ENCODE measurements around the gene REPS1.
A peak's percentile ranks its signal among the peaks of the same experiment; 100 is the strongest.
"Not testable (repeated sequence)": the region's sequence is repeated elsewhere in the genome, so short reads cannot be mapped to it uniquely, and the experiment has no call there.

Gene REPS1

DNA sequence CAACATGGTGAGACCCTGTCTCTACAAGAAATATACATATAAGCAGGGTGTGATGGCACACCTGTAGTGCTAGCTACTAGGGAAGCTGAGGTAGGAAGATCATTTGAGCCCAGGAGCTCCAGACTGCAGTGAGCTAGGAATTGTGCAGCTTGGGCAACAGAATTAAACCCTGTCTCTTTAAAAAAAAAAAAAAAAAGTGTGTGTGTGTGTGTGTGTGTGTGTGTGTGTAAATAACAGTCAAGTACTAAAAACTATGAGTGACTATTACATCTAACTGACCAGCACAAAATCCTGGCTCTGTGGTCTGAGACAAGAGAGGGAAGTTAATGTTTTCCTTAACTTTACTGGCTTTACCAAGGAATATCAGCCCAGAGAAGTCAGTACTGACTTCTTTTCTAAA lies 32.8 kb downstream of the REPS1 start:
- no peak for DNase-seq (ENCODE audit: low read depth)
- H3K4me3 ChIP-seq (ENCODE audit: low read depth, low read length): no peak overlapping the region
- TF ChIP-seq, protein P1, sequence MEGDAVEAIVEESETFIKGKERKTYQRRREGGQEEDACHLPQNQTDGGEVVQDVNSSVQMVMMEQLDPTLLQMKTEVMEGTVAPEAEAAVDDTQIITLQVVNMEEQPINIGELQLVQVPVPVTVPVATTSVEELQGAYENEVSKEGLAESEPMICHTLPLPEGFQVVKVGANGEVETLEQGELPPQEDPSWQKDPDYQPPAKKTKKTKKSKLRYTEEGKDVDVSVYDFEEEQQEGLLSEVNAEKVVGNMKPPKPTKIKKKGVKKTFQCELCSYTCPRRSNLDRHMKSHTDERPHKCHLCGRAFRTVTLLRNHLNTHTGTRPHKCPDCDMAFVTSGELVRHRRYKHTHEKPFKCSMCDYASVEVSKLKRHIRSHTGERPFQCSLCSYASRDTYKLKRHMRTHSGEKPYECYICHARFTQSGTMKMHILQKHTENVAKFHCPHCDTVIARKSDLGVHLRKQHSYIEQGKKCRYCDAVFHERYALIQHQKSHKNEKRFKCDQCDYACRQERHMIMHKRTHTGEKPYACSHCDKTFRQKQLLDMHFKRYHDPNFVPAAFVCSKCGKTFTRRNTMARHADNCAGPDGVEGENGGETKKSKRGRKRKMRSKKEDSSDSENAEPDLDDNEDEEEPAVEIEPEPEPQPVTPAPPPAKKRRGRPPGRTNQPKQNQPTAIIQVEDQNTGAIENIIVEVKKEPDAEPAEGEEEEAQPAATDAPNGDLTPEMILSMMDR (IDR thresholded peaks at IDR 0.05; ENCODE audit: insufficient read depth, low read depth, low read length, missing control alignments): no peak

DNA sequence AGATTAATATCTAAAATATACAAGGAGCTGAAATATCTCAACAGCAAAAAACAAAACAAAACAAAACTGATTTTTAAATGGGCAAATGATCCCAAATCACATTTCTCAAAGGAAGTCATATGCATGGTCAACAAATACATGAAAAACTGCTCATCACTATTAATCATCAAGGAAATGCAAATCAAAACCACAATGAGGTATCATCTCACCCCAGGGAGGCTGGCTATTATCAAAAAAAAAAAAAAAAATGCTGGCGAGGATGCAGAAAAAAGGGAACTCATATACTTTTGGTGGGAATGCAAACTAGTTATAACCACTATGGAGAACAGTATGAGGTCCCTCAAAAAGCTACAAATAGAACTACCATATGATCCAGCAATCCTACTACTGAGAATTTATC lies 34.6 kb downstream of the REPS1 start:
- no peak for DNase-seq (ENCODE audit: low read depth)
- no peak overlapping the region for H3K4me3 ChIP-seq (ENCODE audit: low read depth, low read length)
- TF ChIP-seq, protein P1 (IDR thresholded peaks at IDR 0.05; ENCODE audit: insufficient read depth, low read depth, low read length, missing control alignments): no peak

DNA sequence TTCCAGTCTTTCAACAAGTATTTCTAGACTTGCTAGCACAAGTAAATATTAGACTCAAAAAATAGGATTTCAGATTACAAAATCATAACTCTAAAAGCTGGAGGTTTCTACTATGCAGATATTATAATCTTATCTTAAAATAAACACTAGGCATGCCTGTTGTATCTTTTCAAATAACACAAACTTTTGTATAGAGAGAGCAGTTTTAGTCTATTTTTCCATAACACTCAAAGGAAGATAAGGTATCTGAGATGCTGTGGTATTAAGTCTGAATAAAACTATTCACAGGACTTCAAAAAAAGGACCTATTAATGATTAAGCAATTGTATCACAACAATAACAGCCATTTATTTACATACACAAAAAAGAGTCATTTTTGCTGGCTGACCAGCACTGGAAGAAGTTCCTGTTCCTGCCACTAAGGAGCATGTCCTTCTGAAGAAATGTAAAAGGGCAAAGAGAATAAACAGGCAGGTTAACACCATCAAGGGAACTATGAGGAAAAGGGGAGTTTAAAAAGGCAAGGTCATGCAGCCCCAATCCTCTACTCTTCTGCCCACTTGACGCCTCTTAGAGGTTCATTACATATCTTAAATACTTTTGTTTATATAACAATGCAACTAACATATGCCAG lies 39.4 kb downstream of the REPS1 start:
- TF ChIP-seq, protein P1 (IDR thresholded peaks at IDR 0.05; ENCODE audit: insufficient read depth, low read depth, low read length, missing control alignments): no peak
- no peak overlapping the region for H3K4me3 ChIP-seq (ENCODE audit: low read depth, low read length)
- DNase-seq (ENCODE audit: low read depth): no peak

DNA sequence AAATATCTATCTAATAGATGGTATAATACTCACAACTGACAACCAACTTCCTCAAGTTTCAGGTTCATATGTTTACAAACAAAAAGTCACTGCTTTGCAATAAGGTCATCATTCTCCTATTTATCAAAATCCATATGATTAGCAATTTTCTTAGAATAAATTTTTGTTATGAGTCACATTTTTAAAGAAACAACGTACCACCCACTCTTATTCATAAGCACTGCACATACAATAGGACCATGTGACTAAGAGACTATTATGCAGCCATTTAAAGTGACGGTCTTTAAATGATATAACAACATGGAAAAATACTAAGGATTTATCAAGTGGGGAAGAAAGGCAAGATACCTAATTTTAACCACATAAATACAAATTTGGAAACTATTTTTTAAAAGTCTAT lies 40.0 kb downstream of the REPS1 start:
- TF ChIP-seq, protein P1 (IDR thresholded peaks at IDR 0.05; ENCODE audit: insufficient read depth, low read depth, low read length, missing control alignments): no peak
- H3K4me3 ChIP-seq (ENCODE audit: low read depth, low read length): no peak overlapping the region
- DNase-seq (ENCODE audit: low read depth): no peak

DNA sequence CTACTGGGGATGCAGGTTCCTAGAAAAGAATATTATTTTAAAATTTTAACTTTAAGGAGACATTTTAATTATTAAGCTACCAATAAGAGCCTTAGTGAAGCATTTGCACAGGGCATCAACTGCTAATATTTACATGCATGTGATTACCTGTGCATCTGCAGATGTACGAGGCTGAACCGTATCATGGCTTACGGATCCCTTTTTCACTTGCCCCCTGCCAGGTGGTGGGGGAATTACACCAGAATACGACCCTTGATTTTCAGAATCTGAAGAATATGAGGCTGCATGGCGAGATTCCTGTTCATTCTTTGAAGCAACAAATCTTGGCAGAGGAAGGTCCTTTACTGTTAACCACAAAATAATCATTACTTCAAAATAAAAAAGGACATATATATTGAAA lies 42.7 kb downstream of the REPS1 start:
- TF ChIP-seq, protein P1 (IDR thresholded peaks at IDR 0.05; ENCODE audit: insufficient read depth, low read depth, low read length, missing control alignments): no peak
- DNase-seq (ENCODE audit: low read depth): no peak

DNA sequence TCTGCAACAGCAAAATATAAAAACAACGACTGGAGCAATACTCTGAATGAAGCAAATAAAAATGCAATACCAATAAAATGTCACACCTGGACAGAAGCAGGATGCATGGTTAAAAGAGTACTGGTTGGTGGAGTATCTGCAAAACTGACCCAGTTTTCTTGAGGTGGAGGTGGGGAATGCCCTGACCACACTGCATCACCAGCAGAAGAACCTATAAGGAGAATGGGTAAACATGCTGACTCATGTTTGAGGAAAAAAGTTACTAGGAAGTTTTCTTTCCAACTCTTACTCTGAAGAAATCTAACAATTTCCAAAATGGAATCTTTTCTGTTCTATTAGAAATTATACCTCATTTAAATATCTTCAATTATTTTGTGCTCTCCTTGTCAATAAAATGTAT lies 43.6 kb downstream of the REPS1 start:
- peak; percentile 41 for DNase-seq (ENCODE audit: low read depth)
- TF ChIP-seq, protein P1 (IDR thresholded peaks at IDR 0.05; ENCODE audit: insufficient read depth, low read depth, low read length, missing control alignments): no peak
- H3K4me3 ChIP-seq (ENCODE audit: low read depth, low read length): no peak overlapping the region

More for the DNA sequence above, 42.7 kb downstream of the REPS1 start:
- H3K4me3 ChIP-seq (ENCODE audit: low read depth, low read length): no peak overlapping the region

DNA sequence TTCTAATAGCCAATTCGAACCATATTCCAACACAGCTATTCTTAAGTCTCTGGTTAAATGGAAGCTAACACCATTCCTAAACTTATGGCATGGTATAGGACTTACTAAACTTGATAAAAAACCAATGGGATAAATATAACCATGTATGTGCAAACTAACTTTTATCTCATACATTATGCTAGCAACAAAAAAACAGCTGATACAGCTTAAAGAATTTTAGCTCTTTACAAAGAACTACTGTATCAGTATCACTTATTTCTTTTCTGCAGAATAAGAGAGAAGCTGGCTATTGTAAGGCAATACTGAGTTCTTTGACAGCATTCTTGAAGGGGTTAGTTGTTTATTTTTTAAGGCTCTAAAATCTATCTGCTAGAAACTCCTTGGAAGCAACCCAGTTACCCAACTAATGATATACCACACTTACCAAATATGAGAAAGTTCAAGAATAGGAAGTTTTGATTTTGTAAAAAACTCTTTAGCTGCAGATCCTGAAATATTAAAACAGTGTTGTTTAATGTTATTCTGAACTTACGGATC lies 44.9 kb downstream of the REPS1 start:
- TF ChIP-seq, protein P1 (IDR thresholded peaks at IDR 0.05; ENCODE audit: insufficient read depth, low read depth, low read length, missing control alignments): no peak
- H3K4me3 ChIP-seq (ENCODE audit: low read depth, low read length): no peak overlapping the region
- no peak for DNase-seq (ENCODE audit: low read depth)

DNA sequence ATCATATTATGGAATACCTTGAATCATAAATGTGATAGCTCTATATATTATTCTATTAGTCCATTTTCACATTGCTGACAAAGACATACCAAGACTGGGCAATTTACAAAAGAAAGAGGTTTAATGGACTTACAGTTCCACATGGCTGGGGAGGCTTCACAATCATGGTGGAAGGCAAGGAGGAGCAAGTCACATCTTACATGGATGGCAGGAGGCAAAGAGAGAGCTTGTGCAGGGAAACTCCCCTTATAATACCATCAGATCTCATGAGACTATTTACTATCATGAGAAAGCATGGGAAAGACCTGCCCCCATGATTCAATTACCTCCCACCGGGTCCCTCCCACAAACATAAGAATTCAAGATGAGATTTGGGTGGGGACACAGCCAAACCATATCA lies 51.2 kb downstream of the REPS1 start:
- not testable (repeated sequence) for DNase-seq (ENCODE audit: low read depth)

More for the DNA sequence above, 51.2 kb downstream of the REPS1 start:
- H3K4me3 ChIP-seq (ENCODE audit: low read depth, low read length): not testable (repeated sequence)
